CD4-positive, CD25-positive, alpha-beta regulatory T cell (primary cell): ENCODE results near the gene EVC2. TPM values are rescaled to one million over a fixed set of nuclear protein-coding genes. Genes with fewer than 3 reads are reported as not detected.

Experiments
- ATAC-seq, 2 donors: fragments of 150-1000 bp; cut with Tn5 transposase; one replicate each; pipeline ENCODE4 v1.10.0; 2021; ENCODE audit warnings: low read depth in 2 of 2, moderate number of reproducible peaks in 2 of 2, moderate library complexity in 1 of 2
- DNase-seq, 3 donors: peaks; one replicate each; pipeline versions ENCODE4 v3.0.0 to v3.0.0-alpha.2; 2012 to 2022; ENCODE audit warnings: mixed read lengths in 1 of 3
- H3K27ac ChIP-seq: one replicate; pipeline ENCODE4 v1.7.0; 2013; ENCODE audit warnings: mild to moderate bottlenecking, low read length; ENCODE audit not compliant: insufficient read depth, poor library complexity, severe bottlenecking
- H3K27me3 ChIP-seq: one replicate; pipeline ENCODE4 v1.7.0; 2013; ENCODE audit warnings: low read length; ENCODE audit not compliant: control insufficient read depth, insufficient read depth
- H3K36me3 ChIP-seq: one replicate; pipeline ENCODE4 v1.7.0; 2013; ENCODE audit warnings: mild to moderate bottlenecking, low read length, moderate library complexity; ENCODE audit not compliant: control insufficient read depth, insufficient read depth
- H3K4me1 ChIP-seq: 2 replicates; pipeline ENCODE4 v1.7.0; 2013; ENCODE audit warnings: mild to moderate bottlenecking, low read length; ENCODE audit not compliant: insufficient read depth, control insufficient read depth, poor library complexity, severe bottlenecking
- H3K4me3 ChIP-seq: one replicate; pipeline ENCODE4 v1.7.0; 2013; ENCODE audit warnings: low read depth, mild to moderate bottlenecking, low read length, moderate library complexity
- H3K9me3 ChIP-seq, 2 experiments: 1 replicate in 1 of 2; 2 replicates in 1 of 2; pipeline ENCODE4 v1.7.0; 2013; ENCODE audit warnings: low read length in 2 of 2, mild to moderate bottlenecking in 1 of 2, moderate library complexity in 1 of 2; ENCODE audit not compliant: control insufficient read depth in 2 of 2
- H3K27ac Mint-ChIP-seq, 3 donors: one replicate each; pipeline ENCODE4 v1.8.0; 2020 to 2022; ENCODE audit warnings: mild to moderate bottlenecking in 3 of 3, mixed read lengths in 3 of 3, moderate library complexity in 2 of 3
- H3K27me3 Mint-ChIP-seq: one replicate; pipeline ENCODE4 v1.8.0; 2022; ENCODE audit warnings: mild to moderate bottlenecking, mixed read lengths
- H3K36me3 Mint-ChIP-seq: one replicate; pipeline ENCODE4 v1.8.0; 2020; ENCODE audit warnings: mixed read lengths
- H3K4me1 Mint-ChIP-seq, 4 donors: one replicate each; pipeline ENCODE4 v1.8.0; 2020 to 2022; ENCODE audit warnings: mixed read lengths in 4 of 4, mild to moderate bottlenecking in 1 of 4
- H3K4me3 Mint-ChIP-seq, 4 donors: one replicate each; pipeline ENCODE4 v1.8.0; 2020 to 2022; ENCODE audit warnings: mild to moderate bottlenecking in 4 of 4, mixed read lengths in 4 of 4, moderate library complexity in 3 of 4
- H3K9me3 Mint-ChIP-seq, 7 donors: one replicate each; pipeline ENCODE4 v1.8.0; 2020 to 2022; ENCODE audit warnings: mixed read lengths in 7 of 7, mild to moderate bottlenecking in 3 of 7, moderate library complexity in 2 of 7
- polyA plus RNA-seq, 4 donors: library from polyadenylated mRNA; unstranded; fragments of 300-500 nt; fragmentation: Illumina TruSeq; gene quantifications; one replicate each; pipeline ENCODE4 v1.2.3, GENCODE V29; 2021
- total RNA-seq: library from RNA; stranded (reverse); gene quantifications from one replicate; pipeline ENCODE4 v1.2.3, GENCODE V29; 2022

EVC2 gene
- total and polyA plus RNA-seq, 5 donors from 2014 or later = 0.03 to 3.2 (median 0.85) TPM

DNA sequence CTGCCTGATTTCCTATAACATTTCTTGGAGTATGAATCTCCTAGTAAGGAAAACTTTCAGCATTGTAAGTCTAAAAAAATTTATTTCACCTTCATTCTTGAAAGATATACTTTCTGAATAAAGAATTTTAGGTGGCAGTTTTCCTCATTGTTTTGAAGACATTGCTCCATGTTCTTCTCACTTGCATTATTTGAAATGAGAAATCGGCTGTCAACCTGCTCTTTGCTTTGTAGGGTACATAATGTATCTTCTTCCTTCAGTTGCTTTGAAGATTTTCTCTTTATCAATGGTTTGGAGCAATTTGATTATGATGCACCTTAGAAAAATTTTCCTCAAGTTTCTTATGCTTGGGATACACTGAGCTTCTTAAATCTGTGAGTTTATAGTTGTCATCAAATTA is 120.3 kb downstream of the EVC2 start:
- no peaks in the 10 kb centered on the region for H3K27me3 ChIP-seq
- H3K4me3 ChIP-seq = no peak overlapping the region
- ATAC-seq (no peak), DNase-seq (no peak)
- no peaks in the 10 kb centered on the region for H3K9me3 ChIP-seq
- Mint-ChIP-seq H3K27me3 (peaks cover 4% of the 10 kb centered on the region), H3K36me3 (no peaks in the 10 kb centered on the region), H3K4me1 (no peaks in the 10 kb centered on the region), H3K27ac (no peak overlapping the region), H3K4me3 (no peak overlapping the region), H3K9me3 (peaks cover 5 to 14% (median 9%) of the 10 kb centered on the region in 7 donors)
- no peaks in the 10 kb centered on the region for H3K4me1 ChIP-seq
- no peaks in the 10 kb centered on the region for H3K36me3 ChIP-seq
- no peak overlapping the region for H3K27ac ChIP-seq

DNA sequence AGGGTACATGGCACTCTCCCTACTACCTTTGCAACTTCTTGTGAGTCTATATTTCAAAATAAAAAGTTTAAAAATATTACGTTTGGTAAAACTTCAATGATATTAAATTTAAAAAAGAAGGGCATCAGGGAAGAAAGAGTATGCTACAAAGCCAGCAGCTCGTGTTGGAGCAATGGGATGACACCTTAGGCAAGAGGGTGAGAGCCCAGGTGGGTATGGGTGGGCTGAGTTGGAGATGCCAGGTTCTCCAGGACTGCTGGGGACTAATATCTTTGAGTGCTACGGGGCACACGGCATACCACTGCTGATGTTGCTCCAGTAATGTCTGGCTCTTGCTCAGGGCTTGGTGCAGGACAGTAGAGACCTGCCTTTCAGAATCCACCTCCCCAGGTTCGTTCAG is 132.4 kb downstream of the EVC2 start:
- no peak overlapping the region for H3K4me3 ChIP-seq
- no peaks in the 10 kb centered on the region for H3K36me3 Mint-ChIP-seq
- no peaks in the 10 kb centered on the region for H3K4me1 ChIP-seq
- no peak overlapping the region for H3K27ac Mint-ChIP-seq
- ATAC-seq = no peak
- no peak overlapping the region for H3K4me3 Mint-ChIP-seq
- H3K27me3 ChIP-seq = no peaks in the 10 kb centered on the region
- peaks cover 0 to 2% (median under 1%) of the 10 kb centered on the region in 7 donors for H3K9me3 Mint-ChIP-seq
- no peaks in the 10 kb centered on the region for H3K27me3 Mint-ChIP-seq
- DNase-seq = no peak
- H3K9me3 ChIP-seq = no peaks in the 10 kb centered on the region
- no peak overlapping the region for H3K27ac ChIP-seq
- peaks cover 0 to 1% (median 0%) of the 10 kb centered on the region in 4 donors for H3K4me1 Mint-ChIP-seq
- H3K36me3 ChIP-seq = no peaks in the 10 kb centered on the region

DNA sequence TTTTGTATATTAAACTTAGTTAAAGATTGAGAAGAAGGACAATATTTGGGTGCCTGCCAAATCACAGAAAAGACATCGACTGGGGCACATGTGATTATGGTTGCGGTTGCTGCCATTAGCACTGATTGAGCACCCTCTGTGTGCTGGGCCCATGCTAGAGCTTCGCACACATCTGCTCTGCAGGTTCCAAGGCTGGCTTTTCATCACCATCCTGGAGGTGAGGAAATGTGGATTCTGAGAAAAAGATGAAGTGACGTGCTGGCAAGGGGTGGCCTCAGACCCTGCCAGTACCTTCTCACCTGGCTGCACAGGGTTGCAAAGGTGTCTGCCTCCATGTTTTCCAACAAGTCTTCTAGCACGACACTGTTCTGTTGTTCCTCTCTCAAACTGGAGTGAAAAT is 134.0 kb downstream of the EVC2 start:
- Mint-ChIP-seq H3K4me1 (peaks cover 0 to 1% (median 0%) of the 10 kb centered on the region in 4 donors), H3K27me3 (no peaks in the 10 kb centered on the region), H3K9me3 (peaks cover 0 to 2% (median 0%) of the 10 kb centered on the region in 7 donors), H3K27ac (no peak overlapping the region), H3K36me3 (no peaks in the 10 kb centered on the region), H3K4me3 (no peak overlapping the region)
- no peaks in the 10 kb centered on the region for H3K27me3 ChIP-seq
- no peaks in the 10 kb centered on the region for H3K36me3 ChIP-seq
- no peak overlapping the region for H3K4me3 ChIP-seq
- ATAC-seq = no peak
- no peaks in the 10 kb centered on the region for H3K4me1 ChIP-seq
- DNase-seq = no peak
- H3K9me3 ChIP-seq = no peaks in the 10 kb centered on the region
- no peak overlapping the region for H3K27ac ChIP-seq

DNA sequence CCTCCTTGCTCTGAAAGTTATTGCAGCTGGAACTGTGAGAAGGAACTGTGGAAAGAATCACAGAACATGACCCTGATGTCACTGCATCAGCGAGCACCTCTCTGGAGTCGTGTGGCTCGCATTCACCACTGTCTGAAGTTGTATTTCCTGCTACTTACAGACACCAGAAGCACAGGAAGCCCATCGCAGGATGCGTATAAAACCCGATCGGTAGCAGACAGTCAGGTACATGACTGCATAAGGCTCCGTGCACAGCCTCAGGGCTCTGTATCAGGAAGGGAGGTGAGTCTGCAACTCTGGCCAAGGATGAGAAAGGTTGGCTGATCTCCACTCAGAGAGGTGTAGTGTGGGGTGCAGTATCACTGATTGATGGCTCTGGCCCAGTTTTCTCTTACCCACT is 134.4 kb downstream of the EVC2 start:
- no peak overlapping the region for H3K4me3 Mint-ChIP-seq

DNA sequence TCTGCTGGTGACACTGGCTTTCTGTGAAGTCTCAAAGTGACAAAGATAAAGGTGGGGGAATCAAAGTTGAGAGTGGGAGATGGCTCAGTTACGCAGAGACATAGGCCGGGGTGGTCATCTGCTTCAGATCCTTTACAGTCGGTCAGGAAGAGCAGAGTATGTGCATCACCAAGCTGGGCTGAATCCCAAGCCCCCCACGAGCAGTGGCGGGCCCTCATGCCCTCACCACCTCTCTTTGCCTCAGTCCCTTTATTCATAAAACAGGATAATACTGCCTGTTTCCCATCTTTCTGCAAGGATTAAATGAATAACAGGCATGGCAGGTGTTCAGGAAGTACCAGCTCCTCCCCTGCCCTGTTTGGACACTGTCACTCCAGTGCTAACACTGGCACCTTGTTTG is 135.6 kb downstream of the EVC2 start:
- Histone ChIP-seq H3K9me3 (no peaks in the 10 kb centered on the region), H3K36me3 (no peaks in the 10 kb centered on the region), H3K4me3 (no peak overlapping the region), H3K27me3 (no peaks in the 10 kb centered on the region), H3K4me1 (no peaks in the 10 kb centered on the region), H3K27ac (no peak overlapping the region)
- DNase-seq = no peak
- Mint-ChIP-seq H3K27me3 (no peaks in the 10 kb centered on the region), H3K9me3 (peaks cover 0 to under 1% (median 0%) of the 10 kb centered on the region in 7 donors), H3K27ac (no peak overlapping the region), H3K36me3 (no peaks in the 10 kb centered on the region), H3K4me1 (peaks cover 0 to 1% (median 0%) of the 10 kb centered on the region in 4 donors), H3K4me3 (no peak overlapping the region)
- ATAC-seq = no peak

More for the DNA sequence above, 134.4 kb downstream of the EVC2 start:
- Histone ChIP-seq H3K4me3 (no peak overlapping the region), H3K9me3 (no peaks in the 10 kb centered on the region), H3K27ac (no peak overlapping the region), H3K4me1 (no peaks in the 10 kb centered on the region), H3K36me3 (no peaks in the 10 kb centered on the region), H3K27me3 (no peaks in the 10 kb centered on the region)
- Mint-ChIP-seq H3K9me3 (peaks cover 0 to 1% (median 0%) of the 10 kb centered on the region in 7 donors), H3K36me3 (no peaks in the 10 kb centered on the region), H3K4me1 (peaks cover 0 to 1% (median 0%) of the 10 kb centered on the region in 4 donors), H3K27me3 (no peaks in the 10 kb centered on the region), H3K27ac (no peak overlapping the region)
- DNase-seq (no peak), ATAC-seq (no peak)

DNA sequence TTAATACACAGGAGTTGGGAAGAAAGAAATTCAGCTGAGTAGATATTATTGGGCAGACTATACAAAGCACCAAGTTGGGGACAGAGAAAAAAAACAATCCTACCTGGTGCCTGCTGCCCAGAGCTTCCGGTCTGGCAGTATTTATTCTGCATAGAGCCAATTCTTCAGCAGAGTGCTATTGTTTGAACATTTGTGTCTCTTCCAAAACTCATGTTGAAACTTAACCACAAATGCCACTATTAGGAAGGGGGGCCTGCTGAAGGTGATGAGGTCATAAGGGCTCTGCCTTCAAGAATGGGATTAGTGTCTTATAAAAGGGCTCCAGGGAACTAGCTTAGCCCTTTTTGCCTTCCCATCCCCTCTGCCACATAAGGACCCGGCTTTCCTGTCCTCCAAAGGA is 136.2 kb downstream of the EVC2 start:
- H3K27ac Mint-ChIP-seq = no peak overlapping the region
- Histone ChIP-seq H3K4me1 (no peaks in the 10 kb centered on the region), H3K4me3 (no peak overlapping the region), H3K36me3 (no peaks in the 10 kb centered on the region), H3K27ac (no peak overlapping the region), H3K9me3 (no peaks in the 10 kb centered on the region), H3K27me3 (no peaks in the 10 kb centered on the region)
- no peaks in the 10 kb centered on the region for H3K36me3 Mint-ChIP-seq
- H3K9me3 Mint-ChIP-seq = no peaks in the 10 kb centered on the region
- H3K4me3 Mint-ChIP-seq = no peak overlapping the region
- peaks cover 0 to 1% (median 0%) of the 10 kb centered on the region in 4 donors for H3K4me1 Mint-ChIP-seq
- no peaks in the 10 kb centered on the region for H3K27me3 Mint-ChIP-seq
- ATAC-seq (no peak), DNase-seq (no peak)

DNA sequence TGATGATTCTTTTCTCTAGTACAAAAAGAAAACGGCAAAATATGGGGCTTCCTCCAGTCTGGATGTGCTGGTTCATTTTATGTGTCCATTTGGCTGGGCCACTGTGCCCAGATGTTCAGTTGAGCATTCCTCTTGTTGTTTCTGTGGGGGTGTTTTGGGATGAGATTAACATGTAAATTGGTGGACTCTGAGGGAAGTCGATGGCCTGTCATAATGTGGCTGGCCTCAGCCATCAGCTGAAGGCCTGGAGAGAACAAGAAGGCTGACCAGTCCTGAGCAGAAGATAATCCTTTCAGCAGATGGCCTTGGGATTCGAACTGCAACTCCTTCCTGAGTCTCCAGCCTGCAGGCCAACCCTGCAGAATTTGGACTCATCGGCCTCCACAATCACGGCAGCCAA is 136.7 kb downstream of the EVC2 start:
- no peak overlapping the region for H3K27ac ChIP-seq
- Mint-ChIP-seq H3K4me3 (no peak overlapping the region), H3K4me1 (peaks cover 0 to 1% (median 0%) of the 10 kb centered on the region in 4 donors), H3K9me3 (no peaks in the 10 kb centered on the region), H3K36me3 (no peaks in the 10 kb centered on the region), H3K27me3 (no peaks in the 10 kb centered on the region), H3K27ac (no peak overlapping the region)
- H3K27me3 ChIP-seq = no peaks in the 10 kb centered on the region
- H3K4me3 ChIP-seq = no peak overlapping the region
- DNase-seq = no peak
- no peaks in the 10 kb centered on the region for H3K36me3 ChIP-seq
- no peaks in the 10 kb centered on the region for H3K4me1 ChIP-seq
- H3K9me3 ChIP-seq = no peaks in the 10 kb centered on the region
- no peak for ATAC-seq

DNA sequence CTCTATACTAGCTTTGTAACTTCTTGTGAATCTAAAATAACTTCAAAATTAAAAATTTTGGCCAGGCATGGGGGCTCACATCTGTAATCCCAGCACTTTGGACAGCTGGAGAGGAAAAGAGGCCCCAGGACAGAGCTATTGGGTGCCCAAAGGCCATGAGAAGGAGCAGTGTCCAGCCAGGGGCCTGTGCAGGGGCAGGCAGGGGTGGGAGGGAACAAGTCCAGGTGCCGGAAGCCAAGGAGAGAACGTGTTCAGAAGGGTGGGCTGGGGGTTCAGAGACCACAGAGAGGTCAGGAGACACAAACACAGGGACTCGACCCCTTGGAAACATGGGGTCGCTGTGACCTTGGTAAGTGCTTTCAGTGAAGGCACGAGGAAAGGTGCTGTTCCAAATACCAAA is 138.9 kb downstream of the EVC2 start:
- Mint-ChIP-seq H3K9me3 (peaks cover 0 to 2% (median 0%) of the 10 kb centered on the region in 7 donors), H3K27ac (no peak overlapping the region), H3K4me3 (no peak overlapping the region)

More for the DNA sequence above, 138.9 kb downstream of the EVC2 start:
- H3K27me3 ChIP-seq = no peaks in the 10 kb centered on the region
- no peak for ATAC-seq
- no peak overlapping the region for H3K27ac ChIP-seq
- H3K36me3 ChIP-seq = no peaks in the 10 kb centered on the region
- no peaks in the 10 kb centered on the region for H3K27me3 Mint-ChIP-seq
- no peak for DNase-seq
- H3K36me3 Mint-ChIP-seq = no peaks in the 10 kb centered on the region
- no peaks in the 10 kb centered on the region for H3K4me1 ChIP-seq
- no peak overlapping the region for H3K4me3 ChIP-seq
- H3K4me1 Mint-ChIP-seq = peaks cover 0 to 1% (median 0%) of the 10 kb centered on the region in 4 donors
- no peaks in the 10 kb centered on the region for H3K9me3 ChIP-seq
